Fibroblast of lung (primary cell): ENCODE data around the gene IL20RA. TPM values are rescaled to one million over a fixed set of nuclear protein-coding genes. Genes with fewer than 3 reads are reported as not detected.
"Not testable (repeated sequence)": the region's sequence is repeated elsewhere in the genome, so short reads cannot be mapped to it uniquely, and the experiment has no call there.

ENCODE experiments used
- DNase-seq, 2 donors: peaks; one replicate each; pipeline versions ENCODE4 v3.0.0 to v3.0.0-alpha.2; 2010; ENCODE audit warnings: low read depth in 2 of 2
- H2AFZ ChIP-seq: 2 replicates; pipeline ENCODE4 v1.5.1; 2012; ENCODE audit warnings: low read length, control low read depth, inconsistent platforms
- H3K27ac ChIP-seq: 2 replicates; pipeline ENCODE4 v1.5.1; 2011; ENCODE audit warnings: low read length, control low read depth; ENCODE audit not compliant: insufficient read depth
- H3K27me3 ChIP-seq: 2 replicates; pipeline ENCODE4 v1.5.1; 2011; ENCODE audit warnings: mild to moderate bottlenecking, low read length; ENCODE audit not compliant: control insufficient read depth, insufficient read depth
- H3K36me3 ChIP-seq: 2 replicates; pipeline ENCODE4 v1.5.1; 2011; ENCODE audit warnings: low read length; ENCODE audit not compliant: control insufficient read depth, insufficient read depth
- H3K4me1 ChIP-seq: 2 replicates; pipeline ENCODE4 v1.5.1; 2011; ENCODE audit warnings: low read length; ENCODE audit not compliant: control insufficient read depth, insufficient read depth; ENCODE audit errors: extremely low read depth
- H3K4me2 ChIP-seq: 2 replicates; pipeline ENCODE4 v1.5.1; 2011; ENCODE audit warnings: low read length, control low read depth; ENCODE audit not compliant: insufficient read depth; ENCODE audit errors: extremely low read depth
- H3K4me3 ChIP-seq, 4 experiments: fragments of 200-600 bp in 1 of 4; sonication (generic) in 1 of 4; replicated peaks in 1 of 4; 2 replicates each; pipeline ENCODE4 v1.5.1; 2011 to 2016; ENCODE audit warnings: low read length in 4 of 4, low read depth in 3 of 4, mild to moderate bottlenecking in 3 of 4, control low read depth in 2 of 4, inconsistent platforms in 1 of 4, mixed read lengths in 1 of 4; ENCODE audit not compliant: insufficient read depth in 1 of 4; ENCODE audit errors: control extremely low read depth in 1 of 4
- H3K79me2 ChIP-seq: 2 replicates; pipeline ENCODE4 v1.5.1; 2012; ENCODE audit warnings: mild to moderate bottlenecking, low read length, inconsistent platforms; ENCODE audit not compliant: control insufficient read depth, insufficient read depth
- H3K9ac ChIP-seq: 2 replicates; pipeline ENCODE4 v1.5.1; 2011; ENCODE audit warnings: mild to moderate bottlenecking, low read length, control low read depth; ENCODE audit not compliant: insufficient read depth
- H3K9me3 ChIP-seq: 2 replicates; pipeline ENCODE4 v1.5.1; 2012; ENCODE audit warnings: low read depth, low read length; ENCODE audit not compliant: control insufficient read depth, insufficient read depth
- H4K20me1 ChIP-seq: 2 replicates; pipeline ENCODE4 v1.5.1; 2011; ENCODE audit warnings: low read length; ENCODE audit not compliant: control insufficient read depth, insufficient read depth; ENCODE audit errors: extremely low read depth
- CTCF ChIP-seq, 2 donors: IDR thresholded peaks in 1 of 2; conservative IDR thresholded peaks in 1 of 2; 1 replicate in 1 of 2; 2 replicates in 1 of 2; pipeline ENCODE4 v1.5.1; 2011 to 2012; ENCODE audit warnings: low read length in 2 of 2, control low read depth in 1 of 2, inconsistent platforms in 1 of 2, low read depth in 1 of 2, mild to moderate bottlenecking in 1 of 2
- EZH2 ChIP-seq: IDR thresholded peaks from 2 replicates; pipeline ENCODE4 v1.5.1; 2012; ENCODE audit warnings: low read length, control low read depth, mild to moderate bottlenecking; ENCODE audit errors: missing control alignments
- polyA plus RNA-seq, 2 donors: library from polyadenylated mRNA; depleted of rRNA in 1 of 2; stranded (reverse) in 1 of 2; unstranded in 1 of 2; fragments of >200 nt; gene quantifications; 2 replicates each; pipeline ENCODE4 v1.2.1, GENCODE V29; 2011 to 2012; ENCODE audit warnings: missing spikeins in 1 of 2
- total RNA-seq: library from RNA; depleted of rRNA; stranded (reverse); fragments of >200 nt; gene quantifications from 2 replicates; pipeline ENCODE4 v1.2.1, GENCODE V29; 2014

The IL20RA gene
- total and polyA plus RNA-seq, 2 donors (not counting 1 experiment from before 2014, with no cell fraction given), result 0.10 to 0.33 TPM

DNA sequence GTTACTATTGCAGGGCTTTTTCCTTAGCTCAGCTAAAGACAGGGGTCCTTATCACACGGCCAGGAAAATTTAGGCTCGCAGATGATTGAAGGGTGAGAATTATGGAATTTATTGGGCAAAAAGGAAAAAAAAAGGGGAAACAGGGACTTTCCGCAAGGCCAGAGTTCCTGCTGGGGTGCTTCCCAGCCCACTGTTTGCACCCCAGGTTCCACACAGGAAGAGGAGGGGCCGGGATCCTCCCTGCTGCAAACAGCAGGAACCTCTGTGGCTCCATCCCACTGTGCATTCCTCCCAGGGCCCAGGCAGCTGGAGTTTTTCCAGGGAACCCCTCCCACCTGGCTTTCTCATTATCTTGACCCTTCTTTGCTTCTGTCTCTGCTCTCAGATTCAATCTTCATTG is 35.9 kb upstream of the IL20RA start:
- Histone ChIP-seq H3K4me2 (no peak overlapping the region), H3K36me3 (no peaks in the 10 kb centered on the region), H3K79me2 (no peaks in the 10 kb centered on the region), H3K27me3 (peaks cover 3% of the 10 kb centered on the region), H3K27ac (no peak overlapping the region), H4K20me1 (no peaks in the 10 kb centered on the region), H3K9ac (no peak overlapping the region), H3K9me3 (no peaks in the 10 kb centered on the region), H3K4me1 (no peaks in the 10 kb centered on the region), H3K4me3 (no peak overlapping the region), H2AFZ (no peak overlapping the region)
- TF ChIP-seq EZH2 (no peak), CTCF (conservative IDR thresholded peaks at IDR 0.05 in 1 of 2, IDR thresholded peaks at IDR 0.05 in 1 of 2; ENCODE audit: low read depth in 1 of 2, low read length in 2 of 2) (no peak)
- no peak for DNase-seq

GRCh38 chr6:137076277-137077068 is 31.7 kb upstream of the IL20RA start:
- H3K4me2 ChIP-seq, result no peak overlapping the region
- peak; percentile 52 to 64 for DNase-seq
- no peaks in the 10 kb centered on the region for H3K9me3 ChIP-seq
- no peaks in the 10 kb centered on the region for H4K20me1 ChIP-seq
- H3K9ac ChIP-seq, result no peak overlapping the region
- no peak overlapping the region for H3K27ac ChIP-seq
- H3K27me3 ChIP-seq, result peaks cover 3% of the 10 kb centered on the region
- no peaks in the 10 kb centered on the region for H3K4me1 ChIP-seq
- H3K79me2 ChIP-seq, result no peaks in the 10 kb centered on the region
- TF ChIP-seq EZH2, result no peak
- peak; percentile 71 to 86 for TF ChIP-seq CTCF (conservative IDR thresholded peaks at IDR 0.05 in 1 of 2, IDR thresholded peaks at IDR 0.05 in 1 of 2; ENCODE audit: low read depth in 1 of 2, low read length in 2 of 2)
- no peak overlapping the region for H2AFZ ChIP-seq
- no peak overlapping the region for H3K4me3 ChIP-seq
- no peaks in the 10 kb centered on the region for H3K36me3 ChIP-seq

- DNase-seq, H3K9ac ChIP-seq, H3K36me3 ChIP-seq, H3K4me1 ChIP-seq, H3K27me3 ChIP-seq, H3K27ac ChIP-seq, H3K79me2 ChIP-seq, H2AFZ ChIP-seq, H3K4me2 ChIP-seq, H3K9me3 ChIP-seq, H4K20me1 ChIP-seq, H3K4me3 ChIP-seq: not testable (repeated sequence)
These were observed 31.0 kb upstream of the IL20RA start for GRCh38 chr6:137075790-137076189.
